Loucy (cell line): ENCODE results near the gene ABCA3.

Experiments
- H2AFZ ChIP-seq: fragments of 200-600 bp; sonication (generic); 2 replicates; pipeline ENCODE4 v1.6.0; 2016; ENCODE audit warnings: antibody characterized with exemption, mild to moderate bottlenecking, low read length, moderate library complexity
- H3F3A ChIP-seq: fragments of 200-600 bp; 2 replicates; pipeline ENCODE4 v1.6.0; 2016; ENCODE audit warnings: antibody characterized with exemption, low read depth, mild to moderate bottlenecking
- H3K27me3 ChIP-seq: fragments of 200-600 bp; sonication (generic); 2 replicates; pipeline ENCODE4 v1.6.1; 2014; ENCODE audit warnings: low read length, mild to moderate bottlenecking; ENCODE audit not compliant: insufficient read depth, poor library complexity, severe bottlenecking
- H3K36me3 ChIP-seq: fragments of 200-600 bp; sonication (generic); 2 replicates; pipeline ENCODE4 v1.6.1; 2016; ENCODE audit warnings: low read length; ENCODE audit not compliant: insufficient read depth
- H3K4me1 ChIP-seq: fragments of 200-600 bp; sonication (generic); 2 replicates; pipeline ENCODE4 v1.5.1; 2014; ENCODE audit warnings: low read length, mild to moderate bottlenecking; ENCODE audit not compliant: insufficient read depth, poor library complexity, severe bottlenecking
- H3K4me2 ChIP-seq: fragments of 200-600 bp; sonication (generic); 2 replicates; pipeline ENCODE4 v1.6.0; 2014; ENCODE audit warnings: antibody characterized with exemption, low read length, low read depth, mild to moderate bottlenecking; ENCODE audit not compliant: poor library complexity, severe bottlenecking
- H3K4me3 ChIP-seq: fragments of 200-600 bp; sonication (generic); 2 replicates; pipeline ENCODE4 v1.5.1; 2014; ENCODE audit warnings: low read length, mild to moderate bottlenecking, mixed read lengths; ENCODE audit not compliant: poor library complexity, severe bottlenecking
- H3K79me2 ChIP-seq: fragments of 200-600 bp; sonication (generic); 2 replicates; pipeline ENCODE4 v1.6.1; 2014; ENCODE audit warnings: low read length; ENCODE audit not compliant: insufficient read depth
- H3K9ac ChIP-seq: fragments of 200-600 bp; sonication (generic); 2 replicates; pipeline ENCODE4 v1.6.0; 2014; ENCODE audit warnings: mild to moderate bottlenecking, low read depth, low read length, moderate library complexity; ENCODE audit not compliant: poor library complexity, severe bottlenecking
- H3K9me2 ChIP-seq: fragments of 200-600 bp; sonication (generic); replicated peaks from 2 replicates; pipeline ENCODE4 v1.6.1; 2016; ENCODE audit warnings: low read depth, low read length, mixed read lengths
- H3K9me3 ChIP-seq: fragments of 200-600 bp; sonication (generic); 2 replicates; pipeline ENCODE4 v1.6.1; 2014; ENCODE audit warnings: mild to moderate bottlenecking, antibody characterized with exemption, low read length, low read depth; ENCODE audit not compliant: insufficient read depth
- H4K20me1 ChIP-seq: fragments of 200-600 bp; sonication (generic); 2 replicates; pipeline ENCODE4 v1.6.0; 2014; ENCODE audit warnings: antibody characterized with exemption, low read length, mild to moderate bottlenecking; ENCODE audit not compliant: insufficient read depth, poor library complexity, severe bottlenecking
- CTCF ChIP-seq: fragments of 200-600 bp; sonication (generic); conservative IDR thresholded peaks from 2 replicates; pipeline ENCODE4 v1.5.1; 2014; ENCODE audit warnings: mild to moderate bottlenecking, antibody characterized with exemption, low read length
- EZH2phosphoT487 ChIP-seq: fragments of 200-600 bp; IDR thresholded peaks from 2 replicates; pipeline ENCODE4 v1.6.1; 2018; ENCODE audit warnings: antibody characterized with exemption, mild to moderate bottlenecking, moderate library complexity, borderline replicate concordance

The ABCA3 gene

GRCh38 chr16:2253293-2253692 is 87.2 kb downstream of the ABCA3 start:
- H3F3A ChIP-seq = peaks cover 6% of the 10 kb centered on the region; the same call in 1 of the 2 replicates
- no peaks in the 10 kb centered on the region for H3K9me3 ChIP-seq
- no peaks in the 10 kb centered on the region for H3K27me3 ChIP-seq
- H3K4me2 ChIP-seq = no peak overlapping the region
- H3K9me2 ChIP-seq = no peaks in the 10 kb centered on the region
- no peak overlapping the region for H2AFZ ChIP-seq
- H3K79me2 ChIP-seq = peaks cover 19% of the 10 kb centered on the region; the same call in 1 of the 2 replicates
- H4K20me1 ChIP-seq = peaks cover 4% of the 10 kb centered on the region
- H3K4me3 ChIP-seq = no peak overlapping the region
- TF ChIP-seq CTCF (no peak), EZH2phosphoT487 (no peak)
- H3K4me1 ChIP-seq = no peaks in the 10 kb centered on the region
- peaks cover 36% of the 10 kb centered on the region; the same call in 1 of the 2 replicates for H3K36me3 ChIP-seq
- no peak overlapping the region for H3K9ac ChIP-seq

- Histone ChIP-seq H2AFZ (no peak overlapping the region), H3K4me2 (no peak overlapping the region), H3F3A (peaks cover 6% of the 10 kb centered on the region; the same call in 1 of the 2 replicates), H3K4me1 (no peaks in the 10 kb centered on the region), H3K36me3 (peaks cover 30% of the 10 kb centered on the region; the same call in 1 of the 2 replicates), H3K9me3 (no peaks in the 10 kb centered on the region), H3K27me3 (no peaks in the 10 kb centered on the region), H3K9ac (no peak overlapping the region), H4K20me1 (peaks cover 4% of the 10 kb centered on the region), H3K79me2 (peaks cover 15% of the 10 kb centered on the region; the same call in 1 of the 2 replicates), H3K4me3 (no peak overlapping the region), H3K9me2 (no peaks in the 10 kb centered on the region)
- TF ChIP-seq EZH2phosphoT487 = no peak
- no peak for TF ChIP-seq CTCF
Measured at GRCh38 chr16:2252806-2253148, 87.8 kb downstream of the ABCA3 start.

- no peaks in the 10 kb centered on the region for H3K27me3 ChIP-seq
- peak within 1 kb of the TSS; percentile 65 for H3K4me2 ChIP-seq
- H3K9ac ChIP-seq = peak within 1 kb of the TSS; percentile 72
- H3F3A ChIP-seq = peaks cover 6% of the 10 kb centered on the region; the same call in 1 of the 2 replicates
- peaks cover 10% of the 10 kb centered on the region; the same call in 1 of the 2 replicates for H3K79me2 ChIP-seq
- peak within 1 kb of the TSS; percentile 73 for H3K4me3 ChIP-seq
- H3K4me1 ChIP-seq = no peaks in the 10 kb centered on the region
- no peaks in the 10 kb centered on the region for H3K9me2 ChIP-seq
- TF ChIP-seq CTCF = peak; percentile 29
- TF ChIP-seq EZH2phosphoT487 = no peak
- H3K9me3 ChIP-seq = no peaks in the 10 kb centered on the region
- H4K20me1 ChIP-seq = peaks cover 4% of the 10 kb centered on the region
- H3K36me3 ChIP-seq = peaks cover 18% of the 10 kb centered on the region; the same call in 1 of the 2 replicates
- peak within 1 kb of the TSS; percentile 49; the same call in 1 of the 2 replicates for H2AFZ ChIP-seq
Measured at GRCh38 chr16:2251296-2252111, 89.0 kb downstream of the ABCA3 start, which contains the start of gene ECI1. ECI1 (minus strand) TSS chr16:2251587; CDS start chr16:2251566, 21 bp downstream.
